ENCODE data around the gene RUSF1.
A peak's percentile ranks its signal among the peaks of the same experiment; 100 is the strongest.

Gene RUSF1

DNA sequence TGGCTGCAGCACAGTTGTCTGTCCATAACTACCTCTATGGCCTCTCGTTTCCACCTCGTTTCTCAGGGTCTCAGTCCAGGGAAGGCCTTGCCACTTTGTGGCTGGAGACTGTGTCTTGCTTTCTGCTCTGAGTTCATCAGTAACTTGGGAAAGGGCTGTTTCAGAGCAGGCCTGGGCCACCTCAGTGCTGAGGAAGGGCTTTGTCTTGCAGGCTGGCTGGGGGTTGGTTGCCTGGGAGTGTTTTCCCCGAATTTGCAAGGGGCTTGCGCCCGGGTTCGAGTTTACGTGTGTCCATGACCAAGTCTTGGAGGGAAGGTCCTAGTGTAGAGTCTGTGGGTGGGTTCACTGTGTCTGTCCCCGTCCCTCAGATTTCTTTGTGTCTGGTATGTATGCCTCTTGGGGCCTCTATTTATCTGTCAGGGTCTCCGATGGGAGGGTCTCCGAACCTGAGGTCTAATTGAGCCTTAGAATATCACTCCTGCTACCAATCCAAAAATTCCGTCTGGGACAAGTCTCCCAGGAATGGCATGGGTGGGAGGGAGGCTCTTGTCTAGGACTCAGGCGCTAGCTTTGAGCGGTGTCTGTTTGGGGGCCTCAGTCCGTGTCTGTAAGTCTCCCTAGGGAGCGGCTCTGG is 36.8 kb downstream of the RUSF1 start:
- DNase-seq (ENCODE audit: low spot score): no peak

DNA sequence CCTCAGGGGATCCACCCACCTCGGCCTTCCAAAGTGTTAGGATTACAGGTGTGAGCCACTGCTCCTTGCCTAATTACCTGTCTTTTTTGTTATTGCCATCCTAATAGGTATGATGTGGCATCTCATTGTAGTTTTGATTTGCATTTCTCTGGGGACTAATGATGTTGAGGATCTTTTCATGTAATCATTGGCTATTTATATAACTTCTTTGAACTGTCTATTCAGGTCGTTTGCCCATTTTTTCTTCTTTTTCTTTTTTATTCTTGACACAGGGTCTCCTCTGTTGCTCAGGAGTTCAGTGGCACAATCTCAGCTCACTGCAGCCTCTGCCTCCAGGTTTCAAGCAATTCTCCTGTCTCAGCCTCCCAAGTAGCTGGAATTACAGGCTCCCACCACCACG is 37.6 kb downstream of the RUSF1 start:
- no peak for DNase-seq (ENCODE audit: low spot score)

GRCh38 chr16:31467858-31468257 is 40.3 kb downstream of the RUSF1 start:
- DNase-seq (ENCODE audit: low spot score): no peak

DNA sequence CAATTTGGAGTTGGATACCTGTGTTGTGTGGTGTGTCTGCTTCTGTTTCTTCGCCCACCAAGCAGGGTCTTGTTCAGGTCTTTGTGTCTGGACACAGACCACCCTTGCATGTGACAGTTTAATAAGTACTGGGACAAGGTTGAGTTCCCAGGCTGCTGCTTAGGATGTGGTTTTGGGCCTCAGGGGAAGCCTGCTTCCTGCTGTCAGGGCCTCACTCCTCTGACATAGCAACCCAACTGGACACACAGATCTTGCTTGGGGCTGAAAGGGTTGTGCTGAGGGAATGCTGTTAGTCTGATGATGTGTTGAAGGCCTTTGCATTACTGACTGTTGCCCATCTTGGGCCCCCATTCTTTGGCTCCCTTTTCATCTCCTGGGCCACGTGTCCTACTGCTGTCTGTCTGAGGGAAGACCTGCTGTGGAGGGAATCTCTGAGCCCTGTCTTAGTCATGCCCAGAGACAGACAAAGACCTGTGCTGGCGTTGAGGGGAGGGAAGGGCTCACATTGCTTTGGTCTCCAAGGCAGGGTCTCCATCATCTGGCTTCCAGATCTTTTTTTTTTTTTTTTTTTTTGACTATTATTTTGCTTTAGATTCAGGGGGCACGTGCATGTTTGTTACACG is 40.9 kb downstream of the RUSF1 start:
- no peak for DNase-seq (ENCODE audit: low spot score)

GRCh38 chr16:31466381-31466841 is 41.8 kb downstream of the RUSF1 start:
- DNase-seq (ENCODE audit: low spot score): no peak

GRCh38 chr16:31465788-31466370 is 42.3 kb downstream of the RUSF1 start:
- DNase-seq (ENCODE audit: low spot score): no peak

- DNase-seq (ENCODE audit: low spot score): no peak
Observed at GRCh38 chr16:31464781-31465260, 43.4 kb downstream of the RUSF1 start.

GRCh38 chr16:31464348-31464769 is 43.8 kb downstream of the RUSF1 start:
- no peak for DNase-seq (ENCODE audit: low spot score)

GRCh38 chr16:31461921-31462804 is 46.0 kb downstream of the RUSF1 start:
- DNase-seq (ENCODE audit: low spot score): no peak

DNA sequence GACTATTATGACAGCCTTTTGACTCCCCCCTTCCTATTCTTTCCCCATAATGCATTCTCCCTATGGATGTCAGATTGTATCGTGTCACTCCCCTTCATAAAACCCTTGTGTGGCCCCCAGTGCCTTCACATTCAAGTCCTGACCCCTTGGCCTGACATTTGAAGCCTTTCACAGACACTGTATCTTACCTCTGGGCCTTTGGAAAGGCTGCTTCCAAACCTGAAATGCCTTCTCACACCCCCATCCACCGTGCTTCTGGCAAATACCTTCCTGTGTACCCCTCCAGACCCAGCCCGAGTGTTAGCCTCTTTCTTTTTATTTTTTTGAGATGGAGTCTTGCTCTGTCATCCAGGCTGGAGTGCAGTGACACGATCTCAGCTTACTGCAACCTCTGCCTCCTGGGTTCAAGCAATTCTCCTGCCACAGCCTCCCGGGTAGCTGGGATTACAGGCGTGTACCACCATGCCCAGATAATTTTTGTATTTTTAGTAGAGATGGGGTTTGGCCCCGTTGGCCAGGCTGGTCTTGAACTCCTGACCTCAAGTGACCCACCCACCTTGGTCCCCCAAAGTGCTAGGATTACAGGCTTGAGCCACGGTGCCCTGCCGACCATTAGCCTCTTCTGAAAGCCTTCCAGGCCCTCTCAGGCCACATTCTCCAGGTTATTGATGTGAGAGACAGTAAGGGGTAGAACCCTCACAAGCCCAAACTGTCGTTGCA is 46.8 kb downstream of the RUSF1 start:
- no peak for DNase-seq (ENCODE audit: low spot score)

- peak; percentile 30 for DNase-seq (ENCODE audit: low spot score)
Observed at GRCh38 chr16:31460582-31461002, 47.6 kb downstream of the RUSF1 start.

DNA sequence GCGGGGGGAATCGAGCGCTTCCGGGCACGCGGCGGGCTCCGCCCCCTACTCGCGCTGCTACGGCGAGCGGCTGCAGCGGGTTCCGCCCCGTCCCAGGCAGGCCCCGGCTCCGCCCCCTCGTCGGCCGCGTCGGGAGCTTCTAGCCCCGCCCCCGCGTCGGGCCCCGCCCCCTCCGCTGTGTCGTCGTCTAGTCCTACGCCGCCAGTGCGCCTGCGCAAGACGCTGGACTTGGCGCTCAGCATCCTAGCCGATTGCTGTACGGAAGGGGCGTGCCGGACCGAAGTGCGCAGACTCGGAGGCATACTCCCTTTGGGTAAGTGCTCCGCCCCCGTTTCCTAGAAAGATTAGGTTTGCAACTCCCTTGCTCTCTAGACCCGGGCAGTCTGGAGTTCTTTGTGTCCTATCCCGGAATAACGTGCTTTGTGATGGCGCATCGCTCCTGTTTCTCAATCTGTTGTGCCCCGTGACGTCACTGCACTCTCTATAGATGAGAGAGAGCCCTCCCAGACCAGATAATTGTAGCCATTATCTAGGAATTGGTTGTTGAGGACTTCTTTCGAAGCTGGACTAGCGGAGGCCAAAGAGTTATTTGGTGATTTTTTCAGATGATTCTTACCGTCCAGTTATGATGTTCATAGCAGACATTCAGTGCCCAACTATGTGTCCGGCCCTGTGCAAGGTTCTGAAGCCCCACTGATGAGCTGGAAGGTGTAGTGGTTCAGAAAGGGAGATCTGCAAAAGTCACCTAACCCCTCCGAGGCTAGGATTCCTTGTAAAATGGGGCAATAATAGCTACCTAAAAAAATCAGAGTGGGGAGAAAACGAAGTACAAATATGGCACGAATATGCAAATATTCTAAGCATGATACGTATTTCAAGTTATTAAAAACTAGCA is 48.3 kb downstream of the RUSF1 start:
- DNase-seq (ENCODE audit: low spot score): peak; percentile 100

- DNase-seq (ENCODE audit: low spot score): peak; percentile 99
Observed at GRCh38 chr16:31458844-31459686, 49.1 kb downstream of the RUSF1 start, which contains the start of gene ARMC5. ARMC5 (plus strand) TSS chr16:31459501; CDS start chr16:31459525, 24 bp downstream.

DNA sequence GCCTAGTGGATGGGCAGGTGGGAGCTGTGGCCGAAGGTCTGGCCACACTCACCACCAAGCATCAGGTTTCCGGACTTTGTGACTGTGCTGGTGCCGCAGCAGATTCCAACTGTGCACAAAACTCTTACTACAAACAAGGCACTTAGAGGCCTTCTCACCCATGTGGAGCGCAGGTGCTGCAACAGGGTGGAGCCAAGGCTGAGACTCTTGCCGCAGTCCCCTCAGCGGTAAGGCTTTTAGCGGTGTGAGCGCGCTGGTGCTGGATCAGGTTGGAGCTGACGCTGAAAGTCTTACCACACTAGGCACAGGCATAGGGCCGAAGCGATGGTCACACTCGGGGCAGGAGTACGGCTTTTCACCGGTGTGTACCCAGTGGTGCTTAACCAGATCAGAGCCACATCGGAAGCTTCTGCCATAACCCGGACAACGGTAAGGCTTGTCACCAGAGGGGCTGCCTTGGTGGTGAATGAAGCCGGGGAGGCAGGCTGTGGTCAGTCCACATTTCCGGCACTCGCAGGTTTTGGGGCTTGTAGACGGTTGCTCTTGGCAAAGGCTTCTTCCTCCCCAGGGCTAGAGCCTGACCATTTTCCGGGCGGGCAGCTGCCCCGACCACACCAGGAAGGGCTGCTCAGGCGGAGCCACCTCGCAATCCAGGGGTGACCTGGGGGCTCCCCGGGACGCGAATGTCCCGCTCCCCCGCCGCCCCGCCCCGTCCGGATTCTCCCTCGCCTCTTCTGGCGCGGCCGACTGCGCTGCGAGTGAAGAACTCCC is 49.9 kb downstream of the RUSF1 start:
- DNase-seq (ENCODE audit: low spot score): peak; percentile 23

GRCh38 chr16:31456988-31457360 is 51.2 kb downstream of the RUSF1 start:
- no peak for DNase-seq (ENCODE audit: low spot score)

GRCh38 chr16:31455601-31456314 is 52.4 kb downstream of the RUSF1 start:
- no peak for DNase-seq (ENCODE audit: low spot score)

- DNase-seq (ENCODE audit: low spot score): no peak
Observed at GRCh38 chr16:31453255-31454204, 54.7 kb downstream of the RUSF1 start.
